CD1c-positive myeloid dendritic cell (primary cell): Measurements from ENCODE around the gene CTNNAL1.

ENCODE experiments used
- DNase-seq: peaks from one replicate; pipeline ENCODE4 v3.0.0-alpha.2; 2016; ENCODE audit errors: extremely low spot score

The CTNNAL1 gene

DNA sequence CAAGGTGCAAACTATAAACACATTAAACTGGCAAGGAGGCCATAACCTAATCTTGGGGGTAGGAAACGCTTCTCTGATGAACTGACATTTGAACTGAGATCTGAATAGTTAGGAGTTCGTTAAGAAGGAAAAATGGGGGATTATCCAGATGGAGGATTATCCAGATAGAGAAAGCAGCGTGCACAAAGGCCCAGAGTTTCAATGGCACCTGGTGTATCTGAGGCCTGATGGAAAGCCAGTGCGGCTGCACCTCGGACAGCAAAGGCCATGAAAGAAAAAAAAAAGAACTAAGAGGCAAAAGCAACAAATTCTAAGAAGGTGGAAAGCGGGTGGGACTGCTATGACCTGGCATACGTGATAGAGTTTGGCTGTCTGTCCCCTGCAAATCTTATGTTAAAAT is 13.0 kb upstream of the CTNNAL1 start:
- DNase-seq = no peak

GRCh38 chr9:109022873-109023272 is 9.6 kb upstream of the CTNNAL1 start:
- no peak for DNase-seq

DNA sequence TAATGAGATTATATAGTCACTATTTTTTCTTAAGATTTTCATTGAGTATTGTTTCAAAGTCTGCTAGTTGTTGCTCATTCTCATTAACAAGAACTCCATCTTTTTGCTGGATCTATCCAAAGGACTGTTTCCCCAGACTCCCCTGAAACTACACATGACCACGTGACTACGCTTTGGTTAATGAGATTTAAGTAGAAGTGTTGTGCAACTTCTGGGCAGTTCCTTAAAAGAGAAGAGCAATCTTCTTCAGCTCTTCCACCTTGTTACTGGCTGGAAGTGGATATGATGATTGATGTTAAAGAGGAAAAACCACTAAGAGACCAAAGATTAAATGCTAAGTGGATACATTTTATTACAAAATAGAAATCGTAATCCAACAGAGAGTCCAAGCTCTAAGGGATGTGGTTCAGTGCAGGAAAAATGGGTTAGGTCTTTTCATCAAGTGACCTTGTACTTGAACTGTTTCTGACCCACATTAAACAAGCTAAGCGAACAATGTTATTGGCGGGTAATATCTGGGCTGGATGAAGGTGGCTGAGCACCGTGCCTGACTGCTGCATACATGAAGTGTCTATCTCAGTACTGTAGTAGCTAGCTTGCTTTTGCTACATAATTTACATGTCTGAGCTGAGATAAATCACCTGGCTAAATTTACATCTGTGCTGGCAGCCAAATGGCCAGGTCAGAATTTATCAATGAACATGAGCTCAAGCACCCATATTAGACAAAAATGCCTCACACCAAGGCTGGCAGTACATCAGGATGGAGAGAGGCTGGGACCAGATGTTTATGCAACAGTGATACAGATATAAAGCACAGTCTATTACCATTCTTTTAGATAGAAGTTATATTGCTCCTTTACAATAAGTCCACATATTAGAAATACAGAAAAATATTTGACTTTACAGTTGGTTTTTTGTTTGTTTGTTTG is 7.5 kb upstream of the CTNNAL1 start:
- DNase-seq = peak; percentile 86

- DNase-seq = peak; percentile 75
These were observed 6.8 kb upstream of the CTNNAL1 start for GRCh38 chr9:109020113-109020512.

GRCh38 chr9:109019420-109019819 is 6.1 kb upstream of the CTNNAL1 start:
- DNase-seq = no peak

- peak; percentile 66 for DNase-seq
These were observed 4.2 kb upstream of the CTNNAL1 start for GRCh38 chr9:109017493-109017892.

DNA sequence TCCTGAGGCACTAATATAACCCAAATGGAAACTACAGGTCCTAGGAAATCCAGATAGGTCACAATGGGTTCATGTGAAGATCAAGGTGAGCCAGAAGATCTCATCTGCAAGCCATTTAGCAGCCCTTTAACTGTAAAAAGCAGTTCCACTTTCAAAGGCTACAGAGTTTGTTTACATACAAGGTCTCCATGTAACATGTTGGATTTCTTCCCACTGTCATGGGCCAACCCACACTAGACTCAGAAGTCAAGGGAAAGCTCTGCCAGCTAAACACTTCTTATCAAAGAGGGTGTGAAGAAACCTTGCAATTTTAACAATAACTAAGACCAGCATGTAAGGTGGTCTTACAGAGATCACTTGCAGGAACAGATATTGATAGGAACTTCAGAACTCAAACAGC is 3.8 kb upstream of the CTNNAL1 start:
- no peak for DNase-seq

GRCh38 chr9:109016132-109016531 is 2.8 kb upstream of the CTNNAL1 start:
- DNase-seq = no peak

DNA sequence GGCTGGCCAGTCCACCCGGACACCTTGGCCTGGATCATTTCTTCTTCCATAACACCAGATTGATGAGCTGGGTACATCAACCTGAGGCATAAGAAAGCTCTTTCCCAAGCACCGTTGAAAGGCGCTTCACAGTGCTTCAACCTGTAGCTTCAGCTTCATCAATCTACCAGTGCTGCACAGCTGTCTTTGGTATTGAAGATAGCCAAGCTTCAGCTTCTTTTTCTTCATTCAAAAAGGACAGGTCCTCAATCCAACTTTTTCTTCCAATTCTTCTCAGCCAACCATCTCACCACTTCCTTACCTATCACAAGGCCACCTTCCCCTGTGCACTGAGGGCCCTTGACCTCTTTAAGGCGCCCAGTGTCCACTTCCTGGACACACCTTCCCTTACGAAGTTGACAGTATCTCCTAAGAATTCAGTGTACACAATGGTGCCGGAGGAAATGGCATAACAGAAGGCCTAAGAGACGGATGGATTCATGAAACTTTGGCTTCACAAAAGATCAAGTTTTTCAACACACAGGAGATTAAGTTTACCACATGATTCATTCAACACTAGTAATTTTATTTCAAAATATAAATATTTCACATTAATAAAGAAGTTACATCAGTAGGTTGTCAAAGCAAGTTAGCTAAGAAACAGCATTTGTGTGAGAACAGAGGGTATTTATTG is 1.4 kb upstream of the CTNNAL1 start:
- DNase-seq = no peak

DNA sequence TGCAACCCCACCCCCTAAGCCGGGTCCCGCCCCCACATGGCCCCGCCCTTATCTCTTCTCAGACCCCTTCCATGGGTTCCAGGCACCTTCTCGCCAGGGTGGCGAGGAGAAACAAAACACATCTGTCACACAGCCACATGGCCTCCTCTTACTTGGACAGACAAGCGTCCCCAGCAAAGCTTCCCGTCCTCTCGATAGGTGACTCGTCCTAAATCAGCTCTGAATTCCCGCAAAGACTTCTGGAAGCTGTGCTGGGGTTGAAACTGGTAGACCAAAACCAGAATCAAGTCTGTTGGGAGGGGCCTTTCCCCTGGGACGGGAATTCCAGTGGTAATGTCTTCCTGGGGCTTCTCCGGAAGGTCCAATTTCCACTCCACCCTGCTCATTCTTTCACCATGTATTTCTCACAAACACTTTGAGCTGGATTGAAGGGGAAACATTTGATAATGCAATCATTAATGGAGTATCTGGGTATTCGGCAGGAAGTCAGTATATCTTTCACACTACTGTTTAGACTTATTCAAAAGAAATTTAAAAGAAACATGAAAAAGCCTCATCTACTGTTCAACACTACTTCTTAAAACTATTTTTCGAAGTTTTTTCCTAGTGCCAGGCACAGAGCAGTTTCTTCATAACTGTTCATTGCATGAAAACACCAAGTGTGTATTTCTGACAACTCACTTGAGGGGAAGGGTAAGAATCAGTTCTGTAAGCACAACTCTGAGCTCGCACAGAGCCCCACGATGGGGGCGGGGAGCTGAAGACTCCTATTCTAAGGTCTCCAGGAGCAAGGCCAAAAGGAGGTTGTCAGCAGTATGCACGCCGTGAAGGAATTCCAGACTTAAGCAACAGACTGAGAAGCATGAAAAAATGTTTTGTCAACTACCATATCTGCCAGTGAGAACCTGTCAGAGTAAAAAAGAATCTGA is 644 bp upstream of the CTNNAL1 start:
- peak; percentile 32 for DNase-seq

- DNase-seq = peak; percentile 90
These were observed 1.1 kb downstream of the CTNNAL1 start for GRCh38 chr9:109012009-109012875.

GRCh38 chr9:109011231-109011671 is 2.0 kb downstream of the CTNNAL1 start:
- DNase-seq = peak; percentile 81

- peak; percentile 85 for DNase-seq
These were observed 2.6 kb downstream of the CTNNAL1 start for GRCh38 chr9:109010746-109011145.

DNA sequence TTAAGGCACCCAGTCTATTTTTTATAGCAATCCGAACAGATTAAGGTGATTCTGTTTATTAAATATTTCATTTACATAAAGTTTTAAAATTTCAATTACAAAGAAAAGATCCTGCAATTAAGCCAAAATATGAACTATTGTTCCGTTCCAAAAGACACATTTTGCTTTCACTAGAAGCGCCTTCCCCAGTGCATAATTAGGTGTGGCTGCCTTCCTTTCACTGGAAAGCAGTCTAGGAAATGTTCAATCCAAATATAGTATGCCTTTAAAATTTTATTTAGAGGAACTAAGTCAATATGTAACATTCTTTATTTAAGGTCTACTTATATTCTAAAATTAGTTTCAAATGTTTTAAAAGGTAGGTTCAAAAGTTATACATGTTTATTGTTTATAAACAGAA is 7.6 kb downstream of the CTNNAL1 start:
- no peak for DNase-seq

DNA sequence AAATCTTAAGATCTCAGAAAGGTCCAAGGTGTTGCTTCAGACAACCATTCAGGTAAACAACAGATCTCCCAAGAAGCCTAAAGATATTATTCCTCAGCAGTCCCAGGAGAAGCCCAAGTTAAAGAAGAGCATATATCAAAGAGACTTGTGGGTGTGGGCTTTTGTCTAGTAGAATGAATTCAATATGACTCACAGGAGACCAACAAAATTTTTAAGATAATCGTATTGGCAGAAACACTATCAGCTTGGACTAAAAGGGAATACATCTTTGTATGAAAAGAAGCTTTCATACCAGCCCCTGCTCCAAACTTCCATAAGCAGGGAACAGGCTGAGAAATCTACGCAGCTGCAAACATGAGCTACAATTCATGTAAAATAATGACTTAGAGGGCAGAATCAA is 10.2 kb downstream of the CTNNAL1 start:
- DNase-seq = no peak

- DNase-seq = no peak
These were observed 11.2 kb downstream of the CTNNAL1 start for GRCh38 chr9:109002141-109002540.

DNA sequence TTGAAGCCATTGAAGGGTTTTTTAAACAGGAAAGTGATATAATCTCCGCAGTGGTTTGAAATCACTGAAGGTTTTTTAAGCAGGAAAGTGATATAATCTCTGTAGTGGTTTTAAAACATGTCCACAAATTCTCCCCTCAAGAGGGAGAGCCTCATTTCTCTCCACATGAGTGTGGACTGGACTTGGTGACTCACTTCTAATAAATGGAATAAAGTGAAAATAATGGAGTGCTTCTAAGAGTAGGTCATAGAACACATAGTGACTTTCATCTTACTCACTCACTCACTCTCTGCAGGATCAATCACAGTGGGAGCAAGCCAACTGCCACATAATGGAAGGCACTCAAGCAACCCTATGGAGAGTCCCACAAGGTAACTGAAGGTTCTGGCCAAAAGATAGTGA is 12.0 kb downstream of the CTNNAL1 start:
- DNase-seq = no peak

DNA sequence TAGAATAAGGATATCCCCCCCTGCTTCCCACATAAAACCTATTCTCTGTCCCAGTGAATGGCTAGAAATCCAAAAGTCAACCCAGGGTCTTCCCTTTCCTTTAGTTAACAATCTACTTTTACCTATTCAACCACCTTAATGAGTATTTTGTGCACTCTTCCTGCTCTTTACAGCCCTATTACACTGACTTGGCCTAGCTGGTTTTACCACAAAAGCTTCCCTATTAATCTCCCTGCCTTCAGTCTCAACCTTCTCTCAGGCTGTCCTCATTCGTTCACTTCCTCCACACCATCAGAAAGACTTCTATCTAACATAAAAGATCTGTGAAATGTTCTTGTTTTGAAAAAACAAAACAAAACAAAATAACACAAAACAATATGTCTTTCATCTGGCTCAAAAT is 16.2 kb downstream of the CTNNAL1 start:
- DNase-seq = no peak

DNA sequence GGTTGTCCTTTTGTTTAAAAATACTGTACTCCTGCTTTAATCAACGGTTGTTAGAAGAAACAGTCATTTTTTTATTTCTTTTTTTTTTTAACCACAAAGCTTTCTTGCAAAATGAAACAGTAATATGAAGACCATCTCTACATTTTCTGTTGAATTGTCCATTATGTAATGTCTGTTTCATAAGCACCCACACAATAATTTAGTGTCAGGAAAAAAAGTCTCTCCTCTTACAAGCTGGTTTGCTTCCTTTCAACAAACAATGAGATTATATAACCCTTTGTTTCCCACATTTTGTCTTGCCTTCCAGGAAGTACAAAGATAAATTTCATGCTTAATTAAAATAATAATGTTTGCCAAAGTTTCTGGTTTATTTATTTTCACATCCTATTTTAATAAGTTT is 16.7 kb downstream of the CTNNAL1 start:
- no peak for DNase-seq

DNA sequence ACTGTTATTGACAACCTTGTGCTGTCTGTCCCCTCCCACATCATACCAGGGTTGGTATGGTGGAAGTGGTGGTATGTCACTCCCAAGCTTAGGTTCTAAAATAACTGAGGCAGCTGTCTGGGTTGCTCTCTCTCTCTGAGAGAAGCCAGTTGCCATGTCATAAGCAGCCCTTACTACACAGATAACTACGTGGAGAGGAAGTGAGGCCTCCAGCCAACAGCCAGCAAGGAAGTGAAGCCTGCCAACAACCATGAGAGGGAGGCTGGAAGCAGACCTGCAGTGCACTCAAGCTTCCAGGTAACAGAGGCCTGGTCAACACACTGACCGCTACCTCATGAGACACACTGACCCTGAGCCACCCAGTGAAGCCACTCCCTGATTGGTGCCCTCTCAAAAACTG is 18.6 kb downstream of the CTNNAL1 start:
- DNase-seq = peak; percentile 65

DNA sequence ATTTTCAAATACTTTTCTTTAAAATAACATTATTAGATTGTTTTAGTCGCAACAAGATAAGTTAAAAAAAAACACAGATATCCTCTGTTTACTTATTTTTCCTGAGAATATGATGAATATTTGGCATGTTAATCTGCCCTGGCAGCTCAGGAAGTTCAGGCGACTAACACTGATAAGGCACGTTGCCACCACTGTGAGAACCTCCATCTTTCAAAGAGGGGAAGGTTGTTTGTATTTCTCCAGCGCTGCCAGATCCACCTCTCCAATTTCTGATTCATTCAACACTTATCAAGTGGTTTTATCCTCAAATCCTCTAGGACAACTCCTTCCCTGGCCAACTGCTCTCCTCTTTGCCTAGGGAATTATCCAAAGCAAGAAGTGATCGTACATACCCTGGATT is 21.8 kb downstream of the CTNNAL1 start:
- no peak for DNase-seq
